ACC112 (cell line): ENCODE data around the gene DDX52.
"Not testable (repeated sequence)": the region's sequence is repeated elsewhere in the genome, so short reads cannot be mapped to it uniquely, and the experiment has no call there.

ENCODE experiments used
- H2AFZ ChIP-seq: fragments of 200-600 bp; sonication (generic); one replicate; pipeline ENCODE4 v1.6.0; 2017; ENCODE audit warnings: antibody characterized with exemption, low read length; ENCODE audit not compliant: unreplicated experiment
- H3K27ac ChIP-seq: fragments of 200-600 bp; sonication (generic); 2 replicates; pipeline ENCODE4 v1.5.1; 2014; ENCODE audit warnings: low read depth, mild to moderate bottlenecking, antibody characterized with exemption, low read length, moderate library complexity
- H3K27me3 ChIP-seq: fragments of 200-600 bp; sonication (generic); 2 replicates; pipeline ENCODE4 v1.6.1; 2014; ENCODE audit warnings: mild to moderate bottlenecking, antibody characterized with exemption, low read length, moderate library complexity, mixed read lengths; ENCODE audit not compliant: insufficient read depth
- H3K36me3 ChIP-seq: fragments of 200-600 bp; sonication (generic); 2 replicates; pipeline ENCODE4 v1.6.1; 2016; ENCODE audit warnings: mild to moderate bottlenecking, antibody characterized with exemption, low read length, moderate library complexity, mixed read lengths; ENCODE audit not compliant: insufficient read depth
- H3K4me1 ChIP-seq: fragments of 200-600 bp; sonication (generic); one replicate; pipeline ENCODE4 v1.6.1; 2016; ENCODE audit warnings: low read length, mixed read lengths; ENCODE audit not compliant: insufficient read depth, unreplicated experiment, control insufficient read depth
- H3K4me3 ChIP-seq: fragments of 200-600 bp; sonication (generic); 2 replicates; pipeline ENCODE4 v1.5.1; 2014; ENCODE audit warnings: mild to moderate bottlenecking, low read depth, low read length
- H3K79me2 ChIP-seq: fragments of 200-600 bp; sonication (generic); one replicate; pipeline ENCODE4 v1.6.0; 2016; ENCODE audit warnings: low read length; ENCODE audit not compliant: control insufficient read depth, unreplicated experiment, insufficient read depth

Gene DDX52

DNA sequence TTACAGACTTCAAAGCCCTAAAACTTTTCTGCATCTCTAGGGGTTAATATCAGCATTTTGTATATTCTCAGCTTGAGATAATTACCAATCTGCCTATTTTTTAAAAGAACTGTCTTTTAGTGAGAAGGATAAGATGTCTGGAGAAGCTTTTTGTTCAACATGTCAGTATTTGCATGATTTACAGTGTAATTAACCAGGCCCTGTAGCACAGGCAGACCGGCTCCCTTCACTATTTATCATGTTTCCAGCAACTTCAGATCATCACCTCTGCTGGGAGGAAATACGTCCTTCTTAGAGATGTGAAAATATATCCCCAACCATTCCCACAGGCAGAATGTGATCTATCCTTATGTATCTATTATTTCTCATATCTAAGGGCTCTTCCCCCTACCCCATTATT lies 8.6 kb upstream of the DDX52 start:
- Histone ChIP-seq H3K79me2 (no peaks in the 10 kb centered on the region), H3K4me1 (peaks cover 15% of the 10 kb centered on the region), H3K36me3 (no peaks in the 10 kb centered on the region), H3K27ac (no peak overlapping the region), H3K27me3 (no peaks in the 10 kb centered on the region), H2AFZ (no peak overlapping the region), H3K4me3 (no peak overlapping the region)

DNA sequence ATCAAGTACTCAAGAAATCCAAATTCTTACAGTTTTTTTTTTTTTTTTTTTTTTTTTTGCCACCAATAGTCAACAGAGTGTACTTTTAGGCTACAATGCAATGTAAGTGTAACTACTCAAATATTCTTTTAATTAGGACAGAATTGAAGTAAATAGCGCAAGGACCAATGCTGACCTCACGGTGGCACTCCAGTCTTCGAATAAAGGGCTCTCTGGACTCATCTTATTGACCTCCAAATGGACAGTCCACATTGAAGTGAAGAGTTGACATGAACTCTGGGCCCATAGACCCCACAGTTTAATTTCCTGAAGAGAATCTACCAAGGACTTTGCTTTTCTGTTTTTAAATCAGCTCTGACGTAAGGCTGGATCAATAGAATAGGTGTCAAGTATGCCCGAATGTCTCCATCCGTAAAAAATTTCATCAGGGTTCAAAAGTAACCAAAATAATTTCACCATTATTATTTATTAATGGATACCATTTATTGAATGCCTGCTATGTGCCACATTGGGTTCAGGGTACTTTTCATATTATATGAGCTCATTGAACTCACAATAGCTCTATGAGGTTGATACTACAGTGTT lies 7.3 kb upstream of the DDX52 start:
- Histone ChIP-seq H3K27ac (no peak overlapping the region), H3K4me3 (no peak overlapping the region), H3K36me3 (no peaks in the 10 kb centered on the region), H3K79me2 (no peaks in the 10 kb centered on the region), H3K27me3 (no peaks in the 10 kb centered on the region), H3K4me1 (peaks cover 15% of the 10 kb centered on the region), H2AFZ (no peak overlapping the region)

- peak overlapping the region; percentile 95 for H2AFZ ChIP-seq
These were observed 5.3 kb upstream of the DDX52 start for GRCh38 chr17:37648555-37648954.

GRCh38 chr17:37647856-37648255 lies 4.6 kb upstream of the DDX52 start:
- Histone ChIP-seq H3K36me3 (no peaks in the 10 kb centered on the region), H2AFZ (peak overlapping the region; percentile 66), H3K27ac (peak overlapping the region; percentile 68), H3K79me2 (peaks cover 3% of the 10 kb centered on the region), H3K4me1 (peaks cover 22% of the 10 kb centered on the region), H3K4me3 (no peak overlapping the region), H3K27me3 (no peaks in the 10 kb centered on the region)

More at GRCh38 chr17:37648555-37648954, 5.3 kb upstream of the DDX52 start:
- Histone ChIP-seq H3K27me3 (no peaks in the 10 kb centered on the region), H3K4me3 (peak overlapping the region; percentile 33; the same call in 1 of the 2 replicates), H3K79me2 (no peaks in the 10 kb centered on the region), H3K36me3 (no peaks in the 10 kb centered on the region), H3K27ac (peak overlapping the region; percentile 68), H3K4me1 (peaks cover 22% of the 10 kb centered on the region)

DNA sequence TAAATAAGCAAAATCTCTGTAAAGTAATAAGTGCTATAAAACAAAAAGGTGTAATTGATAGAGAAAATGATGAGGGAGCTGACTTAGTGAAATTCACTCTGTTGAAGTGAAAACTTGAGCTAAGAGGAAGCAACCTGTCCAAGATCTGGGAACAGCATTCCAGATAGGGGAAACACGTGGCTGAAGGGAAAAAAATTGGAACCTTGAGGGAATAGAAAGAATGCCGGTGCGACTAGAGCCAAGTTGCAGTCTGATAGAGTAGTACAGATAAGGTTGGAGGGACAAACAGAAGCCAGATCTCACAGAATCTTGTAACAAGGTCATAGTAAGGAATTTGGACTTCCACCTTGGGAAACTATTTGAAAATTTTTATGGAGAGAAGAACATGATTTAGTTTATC lies 623 bp upstream of the DDX52 start:
- peak overlapping the region; percentile 78 for H2AFZ ChIP-seq
- peaks cover 8% of the 10 kb centered on the region for H3K36me3 ChIP-seq
- H3K79me2 ChIP-seq, result peaks cover 37% of the 10 kb centered on the region
- peak overlapping the region; percentile 47 for H3K27ac ChIP-seq
- H3K4me3 ChIP-seq, result peak overlapping the region; percentile 97
- no peaks in the 10 kb centered on the region for H3K27me3 ChIP-seq
- H3K4me1 ChIP-seq, result peaks cover 30% of the 10 kb centered on the region

DNA sequence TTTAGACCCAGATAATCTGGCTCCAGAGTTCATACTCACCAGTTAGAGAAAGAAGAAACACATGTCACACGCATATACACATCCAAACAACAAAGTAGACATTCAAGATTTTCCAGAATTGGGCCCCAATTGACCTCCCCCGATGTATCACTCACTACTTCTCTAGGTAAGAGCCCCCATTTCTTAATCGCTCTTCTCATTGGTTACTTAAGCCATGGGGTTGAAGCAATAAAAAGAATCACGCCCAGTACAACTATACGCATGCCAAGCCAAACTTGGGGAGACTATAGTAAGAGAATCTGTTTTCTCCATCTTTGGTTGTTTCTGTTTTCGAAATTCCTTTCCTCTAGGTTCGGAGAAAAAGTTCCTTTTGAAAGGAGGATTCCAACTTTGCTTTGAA lies 565 bp downstream of the DDX52 start:
- peak overlapping the region; percentile 88 for H2AFZ ChIP-seq

DNA sequence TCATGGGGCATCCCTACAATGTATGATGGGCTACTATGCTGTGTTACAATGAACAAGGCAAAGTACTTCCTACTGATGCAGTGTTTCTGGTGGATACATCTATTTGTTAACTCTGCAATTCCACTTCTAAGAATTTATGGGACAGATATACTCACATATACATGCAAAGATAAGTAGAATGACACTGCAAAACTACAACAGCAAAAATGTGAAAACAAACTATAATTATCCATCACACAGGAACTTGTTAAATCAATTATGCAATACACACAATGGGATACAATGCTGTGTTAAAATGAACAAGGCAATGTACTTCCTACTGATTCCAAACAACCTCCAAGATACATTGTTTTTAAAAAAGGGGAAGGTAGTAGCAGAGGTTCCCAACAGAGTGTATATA lies 3.2 kb downstream of the DDX52 start:
- no peaks in the 10 kb centered on the region for H3K27me3 ChIP-seq
- H3K4me3 ChIP-seq, result no peak overlapping the region
- H3K27ac ChIP-seq, result no peak overlapping the region
- peaks cover 47% of the 10 kb centered on the region for H3K79me2 ChIP-seq
- peaks cover 35% of the 10 kb centered on the region for H3K36me3 ChIP-seq
- no peak overlapping the region for H2AFZ ChIP-seq
- H3K4me1 ChIP-seq, result peaks cover 19% of the 10 kb centered on the region

More for the DNA sequence above, 565 bp downstream of the DDX52 start:
- H3K36me3 ChIP-seq, result peaks cover 16% of the 10 kb centered on the region
- no peaks in the 10 kb centered on the region for H3K27me3 ChIP-seq
- H3K4me3 ChIP-seq, result peak overlapping the region; percentile 97
- H3K4me1 ChIP-seq, result peaks cover 21% of the 10 kb centered on the region
- H3K79me2 ChIP-seq, result peaks cover 46% of the 10 kb centered on the region
- H3K27ac ChIP-seq, result peak overlapping the region; percentile 76

GRCh38 chr17:37637956-37638355 lies 5.3 kb downstream of the DDX52 start:
- peaks cover 35% of the 10 kb centered on the region for H3K36me3 ChIP-seq
- no peaks in the 10 kb centered on the region for H3K27me3 ChIP-seq
- no peak overlapping the region for H3K4me3 ChIP-seq
- no peak overlapping the region for H3K27ac ChIP-seq
- H2AFZ ChIP-seq, result no peak overlapping the region
- peaks cover 12% of the 10 kb centered on the region for H3K4me1 ChIP-seq
- H3K79me2 ChIP-seq, result peaks cover 45% of the 10 kb centered on the region

DNA sequence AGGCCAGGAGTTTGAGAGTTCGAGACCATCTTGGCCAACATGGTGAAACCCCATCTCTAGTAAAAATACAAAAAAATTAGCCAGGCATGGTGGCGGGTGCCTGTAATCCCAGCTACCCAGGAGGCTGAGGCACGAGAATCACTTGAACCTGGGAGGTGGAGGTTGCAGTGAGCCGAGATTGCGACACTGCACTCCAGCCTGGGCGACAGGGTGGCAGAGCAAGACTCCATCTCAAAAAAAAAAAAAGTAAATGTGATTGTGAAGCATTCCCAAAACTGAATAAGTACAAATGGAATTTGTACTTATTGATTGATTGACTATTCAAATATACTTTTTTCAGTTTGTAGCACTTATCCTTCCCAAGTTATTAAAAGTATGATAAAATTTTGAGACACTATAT lies 26.8 kb downstream of the DDX52 start:
- H3K27ac ChIP-seq, H3K4me3 ChIP-seq, H3K27me3 ChIP-seq, H2AFZ ChIP-seq, H3K79me2 ChIP-seq: not testable (repeated sequence)
- Histone ChIP-seq H3K4me1 (peaks cover 14% of the 10 kb centered on the region), H3K36me3 (peaks cover 34% of the 10 kb centered on the region)

GRCh38 chr17:37614823-37615222 lies 28.4 kb downstream of the DDX52 start:
- H3K79me2 ChIP-seq, result no peaks in the 10 kb centered on the region
- peak overlapping the region; percentile 84 for H3K27ac ChIP-seq
- H3K36me3 ChIP-seq, result peaks cover 21% of the 10 kb centered on the region
- no peak overlapping the region for H2AFZ ChIP-seq
- peaks cover 14% of the 10 kb centered on the region for H3K4me1 ChIP-seq
- H3K27me3 ChIP-seq, result no peaks in the 10 kb centered on the region
- H3K4me3 ChIP-seq, result no peak overlapping the region

GRCh38 chr17:37614391-37614790 lies 28.9 kb downstream of the DDX52 start:
- Histone ChIP-seq H3K4me1 (peaks cover 14% of the 10 kb centered on the region), H3K27me3 (no peaks in the 10 kb centered on the region), H3K36me3 (peaks cover 18% of the 10 kb centered on the region), H3K79me2 (no peaks in the 10 kb centered on the region), H2AFZ (no peak overlapping the region), H3K27ac (peak overlapping the region; percentile 84), H3K4me3 (no peak overlapping the region)
